Colonic mucosa (tissue), 4 donors: Measurements from ENCODE around the gene GRM8. TPM values are rescaled to one million over a fixed set of nuclear protein-coding genes. Genes with fewer than 3 reads are reported as not detected.

Experiments
- DNase-seq: peaks from one replicate; pipeline ENCODE4 v3.0.0-alpha.2; 2020
- H3K27ac ChIP-seq: fragments of 200-600 bp; one replicate; pipeline ENCODE4 v1.8.0; 2021
- H3K27me3 ChIP-seq: fragments of 200-600 bp; one replicate; pipeline ENCODE4 v1.8.0; 2021
- H3K36me3 ChIP-seq: fragments of 200-600 bp; one replicate; pipeline ENCODE4 v1.8.0; 2021
- H3K4me1 ChIP-seq: fragments of 200-600 bp; one replicate; pipeline ENCODE4 v1.8.0; 2021; ENCODE audit warnings: mild to moderate bottlenecking
- H3K4me3 ChIP-seq: fragments of 200-600 bp; one replicate; pipeline ENCODE4 v1.8.0; 2021
- H3K9ac ChIP-seq, 2 donors: one replicate each; pipeline ENCODE4 v1.7.0; 2013; ENCODE audit warnings: control low read depth in 2 of 2, low read depth in 2 of 2, low read length in 2 of 2
- H3K9me3 ChIP-seq: fragments of 200-600 bp; one replicate; pipeline ENCODE4 v1.8.0; 2021
- intact Hi-C: fragments of 100-400 bp; cut with DNase I; formaldehyde crosslinking; loops from one replicate; pipeline ENCODE4 v1.14.1; 2022
- total RNA-seq, 2 donors: library from RNA; stranded (reverse); fragmentation: NEBNext Ultra II Directional in 1 of 2; extraction: Animal tissue kit (Norgen Biotek cat#: 25700) in 1 of 2; gene quantifications; one replicate each; pipeline ENCODE4 v1.2.1, GENCODE V29; 2021
- TF ChIP-seq, protein P1 (sequence below): fragments of 200-600 bp; IDR thresholded peaks from one replicate; pipeline ENCODE4 v1.8.0; 2022; ENCODE audit warnings: antibody characterized with exemption, mild to moderate bottlenecking
- donor health status: healthy.
- donor health status: DM: no; HTN: no; CAD: no.
- donor health status: DM: no; HTN: no; CAD: no.

GRM8 gene
- total RNA-seq, 2 donors from 2014 or later = 2.2 to 2.5 TPM

DNA sequence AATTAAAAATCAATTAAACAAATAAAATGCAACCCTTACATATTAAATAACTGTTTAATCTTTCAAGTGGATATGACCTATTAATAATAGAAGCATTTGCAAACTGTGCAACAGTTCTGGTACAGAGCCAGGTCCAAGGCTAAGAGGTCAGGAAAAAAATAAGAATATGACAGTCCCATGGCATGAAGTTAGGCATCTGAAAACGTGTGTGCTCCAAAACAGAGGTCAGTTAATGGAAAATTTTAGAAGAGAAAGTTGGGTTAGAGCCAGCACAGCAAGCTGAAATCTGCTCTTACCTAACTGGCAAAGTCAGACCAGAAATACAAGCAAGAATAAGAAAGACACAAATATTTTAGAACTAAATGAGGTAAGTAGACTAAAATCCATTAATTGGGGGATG, 757.7 kb downstream of the GRM8 start:
- Histone ChIP-seq H3K9me3 (no peaks in the 10 kb centered on the region), H3K4me3 (no peak overlapping the region), H3K36me3 (no peaks in the 10 kb centered on the region), H3K4me1 (no peaks in the 10 kb centered on the region), H3K27me3 (no peaks in the 10 kb centered on the region), H3K27ac (no peak overlapping the region), H3K9ac (no peak overlapping the region)
- intact Hi-C loops = no loop called here
- no peak for DNase-seq
- TF ChIP-seq, protein P1, sequence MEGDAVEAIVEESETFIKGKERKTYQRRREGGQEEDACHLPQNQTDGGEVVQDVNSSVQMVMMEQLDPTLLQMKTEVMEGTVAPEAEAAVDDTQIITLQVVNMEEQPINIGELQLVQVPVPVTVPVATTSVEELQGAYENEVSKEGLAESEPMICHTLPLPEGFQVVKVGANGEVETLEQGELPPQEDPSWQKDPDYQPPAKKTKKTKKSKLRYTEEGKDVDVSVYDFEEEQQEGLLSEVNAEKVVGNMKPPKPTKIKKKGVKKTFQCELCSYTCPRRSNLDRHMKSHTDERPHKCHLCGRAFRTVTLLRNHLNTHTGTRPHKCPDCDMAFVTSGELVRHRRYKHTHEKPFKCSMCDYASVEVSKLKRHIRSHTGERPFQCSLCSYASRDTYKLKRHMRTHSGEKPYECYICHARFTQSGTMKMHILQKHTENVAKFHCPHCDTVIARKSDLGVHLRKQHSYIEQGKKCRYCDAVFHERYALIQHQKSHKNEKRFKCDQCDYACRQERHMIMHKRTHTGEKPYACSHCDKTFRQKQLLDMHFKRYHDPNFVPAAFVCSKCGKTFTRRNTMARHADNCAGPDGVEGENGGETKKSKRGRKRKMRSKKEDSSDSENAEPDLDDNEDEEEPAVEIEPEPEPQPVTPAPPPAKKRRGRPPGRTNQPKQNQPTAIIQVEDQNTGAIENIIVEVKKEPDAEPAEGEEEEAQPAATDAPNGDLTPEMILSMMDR = no peak

DNA sequence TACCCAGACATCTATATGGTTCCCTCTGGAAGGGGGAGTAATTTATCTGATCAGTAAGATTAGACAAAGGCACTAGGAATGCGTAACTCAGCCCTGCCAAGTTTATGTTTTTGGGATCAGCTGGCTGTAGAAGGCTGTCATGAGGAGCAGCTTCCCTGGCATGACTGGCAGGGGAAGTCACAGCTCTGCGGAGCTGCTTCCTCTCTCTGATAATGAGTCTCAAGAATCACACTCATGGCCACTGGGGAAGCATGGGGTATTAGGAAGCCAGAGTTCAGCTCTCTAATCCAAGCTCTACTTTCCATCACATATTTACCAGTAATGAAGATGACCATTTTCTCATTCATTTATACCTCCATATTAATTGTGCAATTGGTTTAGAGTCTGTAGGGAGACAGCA, 758.9 kb downstream of the GRM8 start:
- Histone ChIP-seq H3K4me3 (no peak overlapping the region), H3K27me3 (no peaks in the 10 kb centered on the region), H3K27ac (no peak overlapping the region), H3K9ac (no peak overlapping the region), H3K4me1 (no peaks in the 10 kb centered on the region), H3K36me3 (no peaks in the 10 kb centered on the region), H3K9me3 (no peaks in the 10 kb centered on the region)
- intact Hi-C loops = no loop called here
- no peak for DNase-seq
- TF ChIP-seq, protein P1 = no peak

DNA sequence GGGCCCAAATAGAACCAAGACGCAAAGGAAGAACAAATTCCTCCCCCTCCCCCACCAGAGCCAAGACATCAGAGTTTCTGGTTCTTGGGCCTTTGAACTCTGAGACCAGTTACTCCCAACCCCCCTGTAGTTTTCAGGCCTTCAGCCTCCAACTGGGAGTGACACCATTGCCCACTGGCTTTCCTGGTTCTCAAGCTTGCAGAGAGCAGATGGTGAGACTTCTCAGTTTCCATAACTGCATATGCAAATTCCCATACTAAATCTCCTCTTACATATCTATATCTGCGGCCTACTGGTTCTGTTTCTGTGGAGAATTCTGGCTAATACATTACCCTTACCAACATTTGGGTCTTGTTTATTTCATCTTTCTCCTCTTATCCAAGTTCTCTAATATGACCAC, 762.9 kb downstream of the GRM8 start:
- Histone ChIP-seq H3K9ac (no peak overlapping the region), H3K36me3 (no peaks in the 10 kb centered on the region), H3K9me3 (no peaks in the 10 kb centered on the region), H3K4me3 (no peak overlapping the region), H3K27ac (no peak overlapping the region), H3K4me1 (no peaks in the 10 kb centered on the region), H3K27me3 (no peaks in the 10 kb centered on the region)
- intact Hi-C loops = no loop called here
- TF ChIP-seq, protein P1 = no peak
- DNase-seq = no peak

- no peak overlapping the region for H3K9ac ChIP-seq
- no peaks in the 10 kb centered on the region for H3K27me3 ChIP-seq
- no peak for DNase-seq
- H3K4me1 ChIP-seq = no peaks in the 10 kb centered on the region
- intact Hi-C loops = no loop called here
- H3K4me3 ChIP-seq = no peak overlapping the region
- no peaks in the 10 kb centered on the region for H3K9me3 ChIP-seq
- no peak overlapping the region for H3K27ac ChIP-seq
- TF ChIP-seq, protein P1 = no peak
- H3K36me3 ChIP-seq = no peaks in the 10 kb centered on the region
These were observed 764.9 kb downstream of the GRM8 start for GRCh38 chr7:126487728-126488442.

GRCh38 chr7:126486806-126487205, 765.9 kb downstream of the GRM8 start:
- Histone ChIP-seq H3K9me3 (no peaks in the 10 kb centered on the region), H3K27ac (no peak overlapping the region), H3K27me3 (no peaks in the 10 kb centered on the region), H3K36me3 (no peaks in the 10 kb centered on the region), H3K9ac (no peak overlapping the region), H3K4me3 (no peak overlapping the region), H3K4me1 (no peaks in the 10 kb centered on the region)
- intact Hi-C loops = no loop called here
- no peak for DNase-seq
- TF ChIP-seq, protein P1 = no peak
